Raji (cell line): ENCODE data around the gene ANKRD13D.
A peak's percentile ranks its signal among the peaks of the same experiment; 100 is the strongest.

Source experiments
- POLR2A ChIP-seq: IDR thresholded peaks from 2 replicates; pipeline ENCODE4 v1.6.1; 2011; ENCODE audit warnings: low read depth, low read length, control low read depth; ENCODE audit not compliant: insufficient read depth

Gene ANKRD13D

GRCh38 chr11:67289226-67289650 lies at the start of gene ANKRD13D:
TSS of gene ANKRD13D (plus strand) at chr11:67289303. CDS start at chr11:67289461, 158 bp downstream.
- TF ChIP-seq POLR2A: no peak

- peak; percentile 99 for TF ChIP-seq POLR2A
Observed at GRCh38 chr11:67239783-67240575, 49.1 kb upstream of the ANKRD13D start.

- TF ChIP-seq POLR2A: peak; percentile 60; the same call in 1 of the 2 replicates
Observed at GRCh38 chr11:67240576-67241389, 48.3 kb upstream of the ANKRD13D start.

- no peak for TF ChIP-seq POLR2A
Observed at GRCh38 chr11:67242548-67242947, 46.6 kb upstream of the ANKRD13D start.

GRCh38 chr11:67243051-67243450 lies 46.1 kb upstream of the ANKRD13D start:
- TF ChIP-seq POLR2A: no peak

- no peak for TF ChIP-seq POLR2A
Observed at GRCh38 chr11:67245046-67245445, 44.1 kb upstream of the ANKRD13D start.

GRCh38 chr11:67247946-67248550 lies 41.1 kb upstream of the ANKRD13D start:
- no peak for TF ChIP-seq POLR2A

- TF ChIP-seq POLR2A: no peak
Observed at GRCh38 chr11:67248653-67249052, 40.5 kb upstream of the ANKRD13D start.

GRCh38 chr11:67250059-67251043 lies 38.8 kb upstream of the ANKRD13D start:
- TF ChIP-seq POLR2A: no peak

- no peak for TF ChIP-seq POLR2A
Observed at GRCh38 chr11:67251841-67252240, 37.3 kb upstream of the ANKRD13D start.

GRCh38 chr11:67252831-67253239 lies 36.3 kb upstream of the ANKRD13D start:
- no peak for TF ChIP-seq POLR2A

- no peak for TF ChIP-seq POLR2A
Observed at GRCh38 chr11:67253872-67254624, 35.1 kb upstream of the ANKRD13D start.

GRCh38 chr11:67254798-67255197 lies 34.3 kb upstream of the ANKRD13D start:
- no peak for TF ChIP-seq POLR2A

- no peak for TF ChIP-seq POLR2A
Observed at GRCh38 chr11:67255353-67255752, 33.8 kb upstream of the ANKRD13D start.
